ENCODE measurements around the gene PCDHA5. TPM values are rescaled to one million over a fixed set of nuclear protein-coding genes. Genes with fewer than 3 reads are reported as not detected.

PCDHA5 gene
- total RNA-seq, 4 donors from 2014 or later: 0.61 to 2.3 (median 0.69) TPM; not detected in 1

DNA sequence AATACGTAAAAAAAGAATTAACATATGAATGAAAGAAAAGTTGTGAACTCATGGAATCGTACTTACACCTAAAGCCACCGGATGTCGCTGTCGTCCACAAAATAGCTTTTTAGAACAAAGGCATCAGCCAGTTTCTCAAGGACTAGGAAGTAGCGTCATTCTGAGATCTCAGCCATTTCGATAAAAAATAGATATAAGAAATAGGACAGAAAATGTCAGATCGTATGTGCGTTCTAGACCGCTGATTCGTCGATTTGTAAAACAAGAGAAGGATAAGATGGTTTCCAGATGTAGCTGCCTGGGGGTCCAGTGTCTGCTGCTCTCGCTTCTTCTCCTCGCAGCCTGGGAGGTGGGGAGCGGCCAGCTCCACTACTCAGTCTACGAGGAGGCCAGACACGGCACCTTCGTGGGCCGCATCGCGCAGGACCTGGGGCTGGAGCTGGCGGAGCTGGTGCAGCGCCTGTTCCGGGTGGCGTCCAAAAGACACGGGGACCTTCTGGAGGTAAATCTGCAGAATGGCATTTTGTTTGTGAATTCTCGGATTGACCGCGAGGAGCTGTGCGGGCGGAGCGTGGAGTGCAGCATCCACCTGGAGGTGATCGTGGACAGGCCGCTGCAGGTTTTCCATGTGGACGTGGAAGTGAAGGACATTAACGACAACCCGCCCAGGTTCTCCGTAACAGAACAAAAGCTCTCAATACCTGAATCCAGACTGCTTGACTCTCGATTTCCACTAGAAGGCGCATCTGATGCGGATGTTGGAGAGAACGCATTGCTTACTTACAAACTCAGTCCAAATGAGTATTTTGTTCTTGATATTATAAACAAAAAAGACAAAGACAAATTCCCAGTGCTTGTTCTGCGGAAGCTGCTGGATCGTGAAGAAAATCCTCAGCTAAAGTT is 34.6 kb downstream of the PCDHA5 start, which contains the start of gene PCDHA10:
PCDHA10 (plus strand) TSS at position 126 of the 903 bp plus-strand sequence; CDS start at position 278, 152 bp downstream.
- intact Hi-C loops (cut with DNase I; ENCODE audit: low total_unique reads): no loop called here
- no peak for DNase-seq
- TF ChIP-seq POLR2A (IDR thresholded peaks at IDR 0.05): no peak
- TF ChIP-seq, protein P1, sequence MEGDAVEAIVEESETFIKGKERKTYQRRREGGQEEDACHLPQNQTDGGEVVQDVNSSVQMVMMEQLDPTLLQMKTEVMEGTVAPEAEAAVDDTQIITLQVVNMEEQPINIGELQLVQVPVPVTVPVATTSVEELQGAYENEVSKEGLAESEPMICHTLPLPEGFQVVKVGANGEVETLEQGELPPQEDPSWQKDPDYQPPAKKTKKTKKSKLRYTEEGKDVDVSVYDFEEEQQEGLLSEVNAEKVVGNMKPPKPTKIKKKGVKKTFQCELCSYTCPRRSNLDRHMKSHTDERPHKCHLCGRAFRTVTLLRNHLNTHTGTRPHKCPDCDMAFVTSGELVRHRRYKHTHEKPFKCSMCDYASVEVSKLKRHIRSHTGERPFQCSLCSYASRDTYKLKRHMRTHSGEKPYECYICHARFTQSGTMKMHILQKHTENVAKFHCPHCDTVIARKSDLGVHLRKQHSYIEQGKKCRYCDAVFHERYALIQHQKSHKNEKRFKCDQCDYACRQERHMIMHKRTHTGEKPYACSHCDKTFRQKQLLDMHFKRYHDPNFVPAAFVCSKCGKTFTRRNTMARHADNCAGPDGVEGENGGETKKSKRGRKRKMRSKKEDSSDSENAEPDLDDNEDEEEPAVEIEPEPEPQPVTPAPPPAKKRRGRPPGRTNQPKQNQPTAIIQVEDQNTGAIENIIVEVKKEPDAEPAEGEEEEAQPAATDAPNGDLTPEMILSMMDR (IDR thresholded peaks at IDR 0.05): peak; percentile 24 to 37 (median 30)
- H3K4me1 ChIP-seq: no peaks in the 10 kb centered on the region
- no peaks in the 10 kb centered on the region for H3K27me3 ChIP-seq
- H3K9me3 ChIP-seq: no peaks in the 10 kb centered on the region
- peak within 1 kb of the TSS; percentile 11 to 28 for H3K4me3 ChIP-seq
- H3K36me3 ChIP-seq: no peaks in the 10 kb centered on the region
- H3K27ac ChIP-seq: peak within 1 kb of the TSS; percentile 33 to 43

- TF ChIP-seq, protein P1 (IDR thresholded peaks at IDR 0.05): no peak
- no peak for TF ChIP-seq POLR2A (IDR thresholded peaks at IDR 0.05)
- no peaks in the 10 kb centered on the region for H3K36me3 ChIP-seq
- intact Hi-C loops (cut with DNase I; ENCODE audit: low total_unique reads): no loop called here
- no peak overlapping the region for H3K27ac ChIP-seq
- no peaks in the 10 kb centered on the region for H3K27me3 ChIP-seq
- DNase-seq: no peak
- no peaks in the 10 kb centered on the region for H3K9me3 ChIP-seq
- H3K4me1 ChIP-seq: no peaks in the 10 kb centered on the region
- H3K4me3 ChIP-seq: no peak overlapping the region
Observed at GRCh38 chr5:140857177-140857986, 36.0 kb downstream of the PCDHA5 start.

- DNase-seq: no peak
- Histone ChIP-seq H3K4me1 (no peaks in the 10 kb centered on the region), H3K36me3 (no peaks in the 10 kb centered on the region), H3K27me3 (no peaks in the 10 kb centered on the region), H3K27ac (no peak overlapping the region), H3K9me3 (peaks cover 0 to 4% of the 10 kb centered on the region in 2 donors), H3K4me3 (no peak overlapping the region)
- TF ChIP-seq, protein P1 (IDR thresholded peaks at IDR 0.05): no peak
- TF ChIP-seq POLR2A (IDR thresholded peaks at IDR 0.05): no peak
- intact Hi-C loops (cut with DNase I; ENCODE audit: low total_unique reads): no loop called here
Observed at GRCh38 chr5:140857987-140858240, 36.5 kb downstream of the PCDHA5 start.

- no peak for TF ChIP-seq POLR2A (IDR thresholded peaks at IDR 0.05)
- TF ChIP-seq, protein P1 (IDR thresholded peaks at IDR 0.05): no peak
- no peaks in the 10 kb centered on the region for H3K27me3 ChIP-seq
- H3K9me3 ChIP-seq: peaks cover 0 to 11% of the 10 kb centered on the region in 2 donors
- no peaks in the 10 kb centered on the region for H3K4me1 ChIP-seq
- no peak overlapping the region for H3K4me3 ChIP-seq
- intact Hi-C loops (cut with DNase I; ENCODE audit: low total_unique reads): no loop called here
- no peak for DNase-seq
- no peak overlapping the region for H3K27ac ChIP-seq
- H3K36me3 ChIP-seq: no peaks in the 10 kb centered on the region
Observed at GRCh38 chr5:140862441-140863295, 41.3 kb downstream of the PCDHA5 start.
